ENCODE results near the gene LRGUK.
"Not testable (repeated sequence)": the region's sequence is repeated elsewhere in the genome, so short reads cannot be mapped to it uniquely, and the experiment has no call there.

The LRGUK gene

GRCh38 chr7:134231296-134231695 is 104.2 kb downstream of the LRGUK start:
- H4K91ac ChIP-seq (ENCODE audit: low read depth, low read length, poor library complexity); H2AFZ ChIP-seq (ENCODE audit: low read length); H3K36me3 ChIP-seq (replicated peaks in 1 of 2; ENCODE audit: control insufficient read depth in 2 of 2, insufficient read depth in 2 of 2, low read length in 2 of 2); H3K23ac ChIP-seq (ENCODE audit: low read depth, low read length, poor library complexity); H3K4me3 ChIP-seq (ENCODE audit: low read length in 2 of 2); H2BK5ac ChIP-seq (ENCODE audit: low read length); H2AK5ac ChIP-seq (ENCODE audit: low read depth, low read length); H2BK15ac ChIP-seq (ENCODE audit: low read length); DNase-seq (ENCODE audit: low spot score); H3K14ac ChIP-seq (ENCODE audit: low read length); H3K4me1 ChIP-seq (ENCODE audit: control insufficient read depth in 2 of 2, insufficient read depth in 1 of 2, low read depth in 1 of 2, low read length in 2 of 2); H3K27ac ChIP-seq (replicated peaks; ENCODE audit: low read length); H3K4me2 ChIP-seq (ENCODE audit: insufficient read depth, low read length, poor library complexity, severe bottlenecking); H2BK120ac ChIP-seq (ENCODE audit: low read depth, low read length); H4K8ac ChIP-seq (ENCODE audit: low read depth, low read length); H2BK12ac ChIP-seq (ENCODE audit: low read length); H3K9me3 ChIP-seq (replicated peaks in 1 of 2; ENCODE audit: control insufficient read depth in 2 of 2, insufficient read depth in 1 of 2, low read depth in 1 of 2, low read length in 2 of 2); H3K4ac ChIP-seq (ENCODE audit: low read length); H3K27me3 ChIP-seq (ENCODE audit: control insufficient read depth in 3 of 3, insufficient read depth in 3 of 3, low read depth in 1 of 3, low read length in 3 of 3); H3K18ac ChIP-seq (ENCODE audit: low read length); H3K79me1 ChIP-seq (ENCODE audit: low read depth, low read length); H3K9ac ChIP-seq (ENCODE audit: low read depth, low read length, poor library complexity): not testable (repeated sequence)
- WGBS, 2 donors (ENCODE audit: extremely low coverage in 2 of 2, insufficient read length in 2 of 2, insufficient replicate concordance in 1 of 2), result 95 to 100% methylated on average over 1 to 4 of the region's 7 CpGs

- Histone ChIP-seq H2BK5ac (ENCODE audit: low read length) (no peak overlapping the region), H3K18ac (ENCODE audit: low read length) (no peak overlapping the region), H3K23ac (ENCODE audit: low read depth, low read length, poor library complexity) (no peak overlapping the region), H2BK15ac (ENCODE audit: low read length) (no peak overlapping the region), H3K4ac (ENCODE audit: low read length) (no peak overlapping the region), H2AK5ac (ENCODE audit: low read depth, low read length) (no peak overlapping the region), H3K14ac (ENCODE audit: low read length) (no peak overlapping the region), H3K4me3 (ENCODE audit: low read length in 2 of 2) (no peak overlapping the region), H3K79me1 (ENCODE audit: low read depth, low read length) (no peaks in the 10 kb centered on the region), H4K8ac (ENCODE audit: low read depth, low read length) (no peak overlapping the region), H4K91ac (ENCODE audit: low read depth, low read length, poor library complexity) (no peak overlapping the region), H3K36me3 (replicated peaks in 1 of 2; ENCODE audit: control insufficient read depth in 2 of 2, insufficient read depth in 2 of 2, low read length in 2 of 2) (no peaks in the 10 kb centered on the region), H3K27ac (replicated peaks; ENCODE audit: low read length) (no peak overlapping the region), H2AFZ (ENCODE audit: low read length) (no peak overlapping the region), H3K4me1 (ENCODE audit: control insufficient read depth in 2 of 2, insufficient read depth in 1 of 2, low read depth in 1 of 2, low read length in 2 of 2) (no peaks in the 10 kb centered on the region), H3K9me3 (replicated peaks in 1 of 2; ENCODE audit: control insufficient read depth in 2 of 2, insufficient read depth in 1 of 2, low read depth in 1 of 2, low read length in 2 of 2) (peaks cover 0 to 2% of the 10 kb centered on the region in 2 donors), H3K27me3 (ENCODE audit: control insufficient read depth in 3 of 3, insufficient read depth in 3 of 3, low read depth in 1 of 3, low read length in 3 of 3) (peaks cover 0 to 3% (median 0%) of the 10 kb centered on the region in 3 experiments), H3K4me2 (ENCODE audit: insufficient read depth, low read length, poor library complexity, severe bottlenecking) (no peak overlapping the region), H3K9ac (ENCODE audit: low read depth, low read length, poor library complexity) (no peak overlapping the region), H2BK120ac (ENCODE audit: low read depth, low read length) (no peak overlapping the region), H2BK12ac (ENCODE audit: low read length) (no peak overlapping the region)
- DNase-seq (ENCODE audit: low spot score), result no peak
- WGBS, 2 donors (ENCODE audit: extremely low coverage in 2 of 2, insufficient read length in 2 of 2, insufficient replicate concordance in 1 of 2), result no CpG with 5 or more reads among the region's 4 CpGs
These were observed 107.1 kb downstream of the LRGUK start for GRCh38 chr7:134234216-134234615.

- Histone ChIP-seq H3K27ac (replicated peaks; ENCODE audit: low read length) (no peak overlapping the region), H3K4me3 (ENCODE audit: low read length in 2 of 2) (no peak overlapping the region), H3K27me3 (ENCODE audit: control insufficient read depth in 3 of 3, insufficient read depth in 3 of 3, low read depth in 1 of 3, low read length in 3 of 3) (peaks cover 0 to 6% (median 0%) of the 10 kb centered on the region in 3 experiments), H3K9me3 (replicated peaks in 1 of 2; ENCODE audit: control insufficient read depth in 2 of 2, insufficient read depth in 1 of 2, low read depth in 1 of 2, low read length in 2 of 2) (no peaks in the 10 kb centered on the region), H3K4ac (ENCODE audit: low read length) (no peak overlapping the region), H2BK12ac (ENCODE audit: low read length) (no peak overlapping the region), H4K8ac (ENCODE audit: low read depth, low read length) (no peak overlapping the region), H3K4me1 (ENCODE audit: control insufficient read depth in 2 of 2, insufficient read depth in 1 of 2, low read depth in 1 of 2, low read length in 2 of 2) (no peaks in the 10 kb centered on the region), H3K9ac (ENCODE audit: low read depth, low read length, poor library complexity) (no peak overlapping the region), H3K23ac (ENCODE audit: low read depth, low read length, poor library complexity) (no peak overlapping the region), H3K36me3 (replicated peaks in 1 of 2; ENCODE audit: control insufficient read depth in 2 of 2, insufficient read depth in 2 of 2, low read length in 2 of 2) (no peaks in the 10 kb centered on the region), H3K79me1 (ENCODE audit: low read depth, low read length) (no peaks in the 10 kb centered on the region), H2AK5ac (ENCODE audit: low read depth, low read length) (no peak overlapping the region), H3K4me2 (ENCODE audit: insufficient read depth, low read length, poor library complexity, severe bottlenecking) (no peak overlapping the region), H2AFZ (ENCODE audit: low read length) (no peak overlapping the region), H2BK120ac (ENCODE audit: low read depth, low read length) (no peak overlapping the region), H4K91ac (ENCODE audit: low read depth, low read length, poor library complexity) (no peak overlapping the region), H2BK5ac (ENCODE audit: low read length) (no peak overlapping the region), H2BK15ac (ENCODE audit: low read length) (no peak overlapping the region), H3K14ac (ENCODE audit: low read length) (no peak overlapping the region), H3K18ac (ENCODE audit: low read length) (no peak overlapping the region)
- no CpG with 5 or more reads among the region's 2 CpGs for WGBS, 2 donors (ENCODE audit: extremely low coverage in 2 of 2, insufficient read length in 2 of 2, insufficient replicate concordance in 1 of 2)
- DNase-seq (ENCODE audit: low spot score), result no peak
These were observed 118.1 kb downstream of the LRGUK start for GRCh38 chr7:134245253-134245652.

GRCh38 chr7:134246347-134246746 is 119.2 kb downstream of the LRGUK start:
- Histone ChIP-seq H3K4me1 (ENCODE audit: control insufficient read depth in 2 of 2, insufficient read depth in 1 of 2, low read depth in 1 of 2, low read length in 2 of 2) (no peaks in the 10 kb centered on the region), H2BK120ac (ENCODE audit: low read depth, low read length) (no peak overlapping the region), H2BK12ac (ENCODE audit: low read length) (no peak overlapping the region), H4K91ac (ENCODE audit: low read depth, low read length, poor library complexity) (no peak overlapping the region), H3K18ac (ENCODE audit: low read length) (no peak overlapping the region), H3K4me3 (ENCODE audit: low read length in 2 of 2) (no peak overlapping the region), H3K36me3 (replicated peaks in 1 of 2; ENCODE audit: control insufficient read depth in 2 of 2, insufficient read depth in 2 of 2, low read length in 2 of 2) (no peaks in the 10 kb centered on the region), H4K8ac (ENCODE audit: low read depth, low read length) (no peak overlapping the region), H2AFZ (ENCODE audit: low read length) (no peak overlapping the region), H3K9me3 (replicated peaks in 1 of 2; ENCODE audit: control insufficient read depth in 2 of 2, insufficient read depth in 1 of 2, low read depth in 1 of 2, low read length in 2 of 2) (no peaks in the 10 kb centered on the region), H2AK5ac (ENCODE audit: low read depth, low read length) (no peak overlapping the region), H2BK5ac (ENCODE audit: low read length) (no peak overlapping the region), H3K79me1 (ENCODE audit: low read depth, low read length) (no peaks in the 10 kb centered on the region), H3K23ac (ENCODE audit: low read depth, low read length, poor library complexity) (no peak overlapping the region), H3K27ac (replicated peaks; ENCODE audit: low read length) (no peak overlapping the region), H3K27me3 (ENCODE audit: control insufficient read depth in 3 of 3, insufficient read depth in 3 of 3, low read depth in 1 of 3, low read length in 3 of 3) (peaks cover 0 to 6% (median 0%) of the 10 kb centered on the region in 3 experiments), H3K4me2 (ENCODE audit: insufficient read depth, low read length, poor library complexity, severe bottlenecking) (no peak overlapping the region), H2BK15ac (ENCODE audit: low read length) (no peak overlapping the region), H3K4ac (ENCODE audit: low read length) (no peak overlapping the region), H3K14ac (ENCODE audit: low read length) (no peak overlapping the region), H3K9ac (ENCODE audit: low read depth, low read length, poor library complexity) (no peak overlapping the region)
- no peak for DNase-seq (ENCODE audit: low spot score)
- no CpG with 5 or more reads among the region's 3 CpGs for WGBS, 2 donors (ENCODE audit: extremely low coverage in 2 of 2, insufficient read length in 2 of 2, insufficient replicate concordance in 1 of 2)

Measured in neuronal stem cell (in vitro differentiated cells).